ENCODE results near the gene SLC2A3.
"Not testable (repeated sequence)": the region's sequence is repeated elsewhere in the genome, so short reads cannot be mapped to it uniquely, and the experiment has no call there.

SLC2A3 gene

DNA sequence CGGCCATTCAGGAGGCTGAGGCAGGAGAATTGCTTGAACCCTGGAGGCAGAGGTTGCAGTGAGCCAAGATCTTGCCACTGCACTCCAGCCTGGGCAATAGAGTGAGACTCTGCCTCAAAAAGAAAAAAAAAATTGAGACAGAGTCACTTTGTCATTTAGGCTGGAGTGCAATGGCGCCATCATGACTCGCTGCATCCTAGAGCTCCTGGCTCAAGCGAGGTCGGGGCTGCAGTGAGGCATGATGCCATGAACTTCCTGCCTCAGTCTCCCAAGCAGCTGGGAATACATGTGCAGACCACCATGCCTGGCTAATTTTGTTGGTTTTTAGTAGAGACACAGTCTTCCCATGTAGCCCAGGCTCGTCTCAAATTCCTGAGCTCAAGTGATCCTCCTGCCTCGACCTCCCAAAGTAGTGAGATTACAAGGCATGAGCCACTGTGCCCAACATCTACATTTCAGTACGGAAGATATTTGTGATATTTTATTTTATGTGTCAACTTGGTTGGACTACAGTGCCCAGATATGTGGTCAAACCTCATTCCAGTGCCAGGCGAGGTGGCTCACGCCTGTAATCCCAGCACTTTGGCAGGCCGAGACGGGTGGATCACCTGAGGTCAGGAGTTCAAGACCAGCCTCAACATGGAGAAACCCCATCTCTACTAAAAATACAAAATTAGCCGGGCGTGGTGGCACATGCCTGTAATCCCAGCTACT, 14.4 kb upstream of the SLC2A3 start:
- DNase-seq (ENCODE audit: low read depth) = not testable (repeated sequence)

DNA sequence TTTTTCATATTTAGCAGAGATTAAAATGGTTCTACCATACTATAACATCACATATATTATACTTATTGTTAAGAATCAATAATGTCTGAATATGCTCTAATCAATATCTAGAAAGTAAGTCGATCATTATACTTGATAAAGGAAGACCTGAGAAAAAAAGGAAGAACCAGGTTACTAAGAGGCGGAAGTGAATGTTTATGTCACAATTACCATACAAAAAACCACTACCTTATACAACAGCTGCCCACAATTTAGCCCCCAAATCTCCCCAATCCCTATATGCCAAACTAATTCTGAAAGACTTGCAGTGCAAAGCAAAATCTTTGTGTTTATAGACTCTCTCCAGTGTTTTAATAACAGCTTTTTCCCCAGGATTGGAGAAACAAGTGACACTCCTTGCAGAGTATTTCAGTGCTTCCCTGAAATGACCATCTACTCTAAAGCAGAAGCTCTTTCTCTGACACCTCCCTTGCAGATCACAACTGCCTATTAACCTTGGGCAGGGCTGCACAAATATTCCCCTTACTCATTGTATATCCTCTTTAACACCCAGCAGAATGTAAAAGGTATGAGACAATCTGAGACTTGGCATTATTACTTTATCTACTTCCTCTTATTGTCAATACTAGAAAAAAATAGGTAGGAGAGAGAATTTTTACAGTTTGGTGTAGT, 12.7 kb upstream of the SLC2A3 start:
- DNase-seq (ENCODE audit: low read depth) = no peak

DNA sequence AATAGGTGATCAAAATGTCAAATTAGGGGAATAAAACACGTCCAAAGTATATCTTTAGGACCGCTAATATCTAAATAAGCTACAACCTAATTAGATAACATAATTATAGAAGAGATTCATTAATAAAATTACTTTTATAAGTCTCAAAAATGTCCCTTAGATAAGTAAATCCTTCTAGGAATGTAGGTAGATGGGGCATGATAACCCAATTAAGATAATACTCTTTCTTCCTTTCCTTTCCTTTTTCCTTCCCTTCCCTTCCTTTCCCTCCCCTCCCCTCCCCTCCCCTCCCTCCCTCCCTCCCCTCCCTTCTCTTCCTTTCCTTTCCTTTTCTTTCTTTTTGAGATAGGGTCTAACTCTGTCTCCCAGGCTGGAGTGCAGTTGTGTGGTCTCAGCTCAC, 11.0 kb upstream of the SLC2A3 start:
- no peak for DNase-seq (ENCODE audit: low read depth)

DNA sequence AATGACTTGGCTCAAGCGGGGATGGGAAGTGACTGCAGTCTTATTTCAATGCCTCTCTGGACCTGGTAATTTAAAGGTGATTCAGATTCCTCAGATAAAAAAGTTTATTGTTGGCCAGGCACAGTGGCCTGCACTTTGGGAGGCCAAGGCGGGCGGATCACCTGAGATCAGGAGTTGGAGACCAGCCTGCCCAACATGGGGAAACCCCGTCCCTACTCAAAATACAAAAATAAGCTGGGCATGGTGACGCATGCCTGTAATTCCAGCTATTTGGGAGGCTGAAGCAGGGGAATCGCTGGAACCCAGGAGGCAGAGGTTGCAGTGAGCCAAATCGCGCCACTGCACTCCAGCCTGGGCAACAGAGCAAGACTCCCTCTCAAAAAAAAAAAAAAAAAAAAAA, 8.8 kb upstream of the SLC2A3 start:
- DNase-seq (ENCODE audit: low read depth) = not testable (repeated sequence)

DNA sequence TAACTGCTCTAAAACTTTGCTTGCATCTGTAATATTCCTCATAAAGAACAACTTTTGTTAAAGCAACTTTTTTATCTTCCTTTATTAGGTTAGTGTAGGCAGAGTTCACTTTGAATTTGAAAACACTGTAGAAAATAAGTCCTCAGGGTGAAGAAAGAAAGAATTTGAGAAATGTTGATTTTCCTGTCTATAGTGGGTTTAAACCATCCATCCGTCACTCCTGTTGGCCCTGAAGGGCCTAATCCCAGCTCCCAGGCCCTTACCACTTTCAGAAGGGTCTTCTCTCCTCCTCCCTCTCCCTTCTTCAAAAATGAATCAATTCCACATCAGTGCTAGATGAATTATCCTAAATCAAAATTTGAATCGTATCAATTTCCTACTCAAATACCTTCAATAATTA, 4.9 kb upstream of the SLC2A3 start:
- DNase-seq (ENCODE audit: low read depth) = no peak

DNA sequence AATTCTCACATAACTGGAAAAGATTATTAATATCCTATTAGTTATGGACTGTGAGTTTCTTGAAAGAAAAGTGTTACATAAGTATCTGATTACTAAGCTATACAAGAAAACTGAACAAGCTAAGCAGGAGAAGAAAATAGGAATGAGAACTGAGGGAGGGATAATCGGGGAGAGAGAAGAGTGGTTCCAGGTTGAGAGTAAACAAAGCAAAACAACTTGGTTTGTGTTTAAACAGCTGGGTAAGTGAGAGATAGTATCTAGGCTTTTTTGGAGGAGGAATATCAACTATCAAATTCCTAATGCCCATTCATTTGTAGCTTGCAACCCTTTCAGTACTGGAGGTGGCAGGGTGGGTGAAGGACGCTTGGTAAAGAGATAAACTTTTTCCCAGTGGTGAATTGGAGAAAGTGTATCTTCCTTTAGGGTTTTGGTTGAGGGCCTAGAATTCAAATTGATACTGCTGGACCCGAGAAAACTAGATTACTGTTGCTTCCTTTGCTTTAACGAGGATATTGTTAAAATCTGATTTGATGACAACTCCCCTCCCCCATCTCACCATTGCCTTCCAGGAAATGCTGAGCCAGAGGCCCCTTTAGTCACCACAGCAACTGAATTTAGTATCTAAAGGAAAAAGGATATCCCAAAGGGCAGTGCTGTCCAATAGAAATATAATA, 2.0 kb upstream of the SLC2A3 start:
- no peak for DNase-seq (ENCODE audit: low read depth)

DNA sequence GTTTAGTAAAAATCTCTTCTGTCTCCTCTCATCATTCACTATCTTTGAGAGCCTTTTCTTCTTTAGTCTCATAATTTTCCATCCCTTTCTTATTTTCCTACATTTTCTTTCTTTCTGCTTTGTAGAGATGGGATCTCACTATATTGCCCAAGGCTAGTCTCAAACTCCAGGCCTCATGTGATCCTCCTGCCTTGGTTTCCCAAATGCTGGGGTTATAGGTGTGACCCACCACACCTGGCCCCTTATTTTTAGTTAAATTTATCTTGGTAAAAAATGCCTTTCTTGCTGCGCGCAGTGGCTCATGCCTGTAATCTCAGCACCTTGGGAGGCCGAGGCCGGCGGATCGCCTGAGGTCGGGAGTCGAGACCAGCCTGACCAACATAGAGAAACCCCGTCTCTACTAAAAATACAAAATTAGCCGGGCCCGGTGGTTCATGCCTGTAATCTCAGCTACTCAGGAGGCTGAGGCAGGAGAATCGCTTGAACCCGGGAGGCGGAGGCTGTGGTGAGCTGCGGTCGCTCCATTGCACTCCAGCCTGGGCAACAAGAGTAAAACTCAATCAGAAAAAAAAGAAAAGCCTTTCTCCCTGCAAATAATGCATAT, 996 bp downstream of the SLC2A3 start:
- DNase-seq (ENCODE audit: low read depth) = no peak

DNA sequence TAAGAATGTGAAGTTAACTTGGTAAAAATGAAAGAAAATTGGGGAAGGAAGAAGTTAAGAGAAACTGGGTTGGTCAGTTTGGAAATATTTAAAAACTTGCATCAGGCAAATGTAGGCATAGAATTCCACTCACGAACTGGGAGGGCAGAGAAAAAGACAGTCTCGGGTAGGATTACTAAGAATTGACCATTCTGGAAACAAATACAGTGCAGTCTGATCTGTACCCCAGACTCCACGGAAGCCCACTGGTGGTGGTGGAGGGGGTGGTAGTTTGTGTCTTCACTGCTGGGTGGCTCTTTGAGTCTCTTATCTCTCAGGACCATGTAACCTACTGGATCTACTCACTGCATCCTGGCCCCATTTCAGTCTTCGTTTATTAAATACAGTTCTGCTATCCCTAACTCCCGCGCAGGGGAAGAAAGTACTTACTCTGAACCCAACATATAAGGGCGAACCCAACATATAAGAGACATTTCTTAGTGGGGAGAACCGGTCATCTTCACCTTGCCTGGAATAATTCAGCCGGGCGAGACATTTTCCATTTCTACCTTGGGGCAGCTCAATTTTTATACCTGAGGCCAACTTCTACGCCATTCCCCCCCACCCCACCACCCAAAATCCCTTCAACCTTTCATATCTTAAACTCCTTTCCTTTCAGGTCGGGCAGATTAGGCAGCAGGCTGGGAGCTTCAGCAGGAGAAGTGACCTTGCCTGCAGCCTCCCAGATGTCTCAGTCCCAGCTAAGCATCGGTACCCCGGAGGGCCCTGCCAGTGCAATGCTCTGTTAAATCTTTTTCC, 1.7 kb downstream of the SLC2A3 start:
- DNase-seq (ENCODE audit: low read depth) = no peak

DNA sequence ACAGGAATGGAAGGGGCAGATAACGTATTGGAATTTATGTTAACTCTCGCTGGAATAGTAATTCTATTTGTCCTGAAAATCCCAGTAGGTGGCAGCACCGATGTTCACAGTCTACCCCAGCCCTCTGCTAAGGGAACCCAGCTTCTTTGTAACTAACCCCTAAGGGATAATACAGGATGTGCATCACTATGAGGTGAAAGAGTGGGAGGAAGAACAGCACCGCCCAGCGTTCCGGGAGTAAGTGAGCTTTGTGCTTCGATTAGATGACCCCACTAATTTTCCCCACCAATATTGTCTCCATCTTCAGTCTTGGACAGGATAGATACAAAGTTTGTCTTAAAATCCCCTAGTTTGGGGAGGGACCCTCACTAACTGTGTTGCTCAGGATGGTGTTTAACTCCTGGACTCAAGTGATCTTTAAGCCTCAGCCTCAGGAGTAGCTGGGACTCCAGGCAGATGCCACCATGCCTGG, 2.7 kb downstream of the SLC2A3 start:
- peak; percentile 81 for DNase-seq (ENCODE audit: low read depth)

DNA sequence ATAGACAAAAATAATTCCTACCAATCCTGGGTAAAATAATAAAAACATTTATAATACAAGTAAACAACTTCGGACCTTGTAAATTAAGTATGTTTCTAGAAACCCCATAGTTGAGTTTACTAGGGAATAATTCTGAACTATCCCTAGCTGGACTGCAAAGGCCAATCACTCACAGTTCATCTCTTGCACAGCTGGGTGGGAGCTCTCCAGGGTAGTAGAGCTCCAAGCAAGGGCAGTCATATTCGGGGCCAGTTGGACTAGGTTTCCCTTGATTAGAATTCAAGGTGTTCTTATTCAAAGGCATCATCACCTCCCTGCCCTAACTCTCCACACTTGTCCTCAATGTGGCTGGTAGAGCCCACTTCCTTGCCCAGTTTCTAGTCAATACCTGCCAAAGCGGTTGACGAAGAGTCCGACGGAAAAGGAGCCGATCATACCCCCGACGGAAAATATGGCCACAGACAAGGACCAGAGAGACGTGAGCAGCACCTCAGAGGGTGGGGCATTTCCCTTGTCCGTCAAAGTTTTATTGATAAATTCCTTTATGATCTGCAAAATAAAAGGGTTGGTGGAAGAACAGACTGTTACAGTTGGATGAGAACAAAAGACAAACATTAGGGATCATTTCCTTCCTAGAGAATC, 3.3 kb downstream of the SLC2A3 start:
- not testable (repeated sequence) for DNase-seq (ENCODE audit: low read depth)

DNA sequence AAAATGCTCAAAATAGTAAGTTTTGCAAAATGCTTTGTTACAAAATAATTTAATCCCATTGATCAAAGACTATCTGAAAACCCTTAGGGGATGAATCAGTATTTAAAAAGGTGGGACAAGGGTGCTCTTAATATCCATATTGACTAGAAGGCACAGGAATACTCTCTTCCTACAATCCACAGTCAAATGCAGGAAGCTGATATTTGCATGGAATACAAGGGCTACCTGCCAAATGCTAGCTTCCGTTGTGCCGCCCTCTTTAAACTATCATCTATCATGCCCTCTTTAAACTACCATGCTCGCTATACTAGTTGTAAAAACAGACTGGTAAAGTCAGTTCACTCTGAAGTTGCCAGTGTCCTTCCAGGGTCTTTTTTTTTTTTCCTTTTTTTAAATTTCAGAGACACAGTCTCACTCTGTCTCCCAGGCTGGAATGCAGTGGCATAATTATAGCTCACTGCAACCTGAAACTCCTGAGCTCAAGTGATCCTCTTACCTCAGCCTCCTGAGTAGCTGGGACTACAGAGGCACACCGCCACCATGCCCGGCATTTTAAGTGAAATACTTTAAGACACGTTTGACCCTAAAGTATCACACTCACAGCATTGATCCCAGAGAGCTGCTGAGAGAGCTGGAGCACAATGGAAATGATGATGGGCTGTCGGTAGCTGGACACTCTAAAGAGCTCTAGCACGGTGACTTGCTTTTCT, 6.7 kb downstream of the SLC2A3 start:
- no peak for DNase-seq (ENCODE audit: low read depth)

DNA sequence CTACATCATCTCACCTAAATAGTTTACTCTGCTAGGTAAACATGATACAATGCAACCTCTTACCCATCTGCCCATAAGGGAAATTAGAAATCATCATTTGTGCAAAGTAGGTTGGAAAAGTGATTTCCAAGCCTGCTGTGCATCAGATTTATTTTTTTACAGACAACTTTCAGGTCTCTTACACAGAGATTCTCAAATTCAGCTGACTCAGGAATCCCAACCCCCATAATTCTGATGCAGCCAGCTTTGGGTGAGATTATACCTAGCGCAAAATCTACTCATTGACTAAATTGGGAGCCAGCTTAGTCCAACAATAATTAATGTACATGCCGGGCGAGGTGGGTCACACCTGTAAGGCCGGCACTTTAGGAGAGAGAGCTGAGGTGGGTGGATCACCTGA, 8.5 kb downstream of the SLC2A3 start:
- no peak for DNase-seq (ENCODE audit: low read depth)

DNA sequence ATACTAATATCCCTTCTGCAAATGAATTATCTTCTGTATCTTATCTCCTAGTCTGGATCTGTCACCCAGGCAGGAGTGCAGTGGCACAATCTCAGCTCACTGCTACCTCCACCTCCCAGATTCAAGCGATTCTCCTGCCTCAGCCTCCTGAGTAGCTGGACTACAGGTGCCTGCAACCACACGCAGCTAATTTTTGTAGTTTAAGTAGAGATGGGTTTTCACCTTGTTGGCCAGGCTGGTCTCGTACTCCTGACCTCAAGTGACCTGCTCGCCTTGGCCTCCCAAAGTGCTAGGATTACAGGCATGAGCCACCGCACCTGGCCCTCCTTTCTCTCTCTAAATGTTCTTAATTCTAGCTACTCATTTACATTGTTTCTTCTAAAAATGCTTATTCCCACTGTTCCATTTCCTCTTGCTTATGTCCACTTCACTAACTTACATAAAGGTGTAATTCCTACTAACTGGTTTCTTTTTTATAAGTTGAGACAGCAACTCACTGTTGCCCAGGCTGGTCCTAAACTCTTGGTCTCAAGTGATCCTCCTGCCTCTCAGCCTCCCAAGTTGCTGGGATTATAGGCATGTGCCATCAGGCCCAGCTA, 9.8 kb downstream of the SLC2A3 start:
- DNase-seq (ENCODE audit: low read depth) = not testable (repeated sequence)

DNA sequence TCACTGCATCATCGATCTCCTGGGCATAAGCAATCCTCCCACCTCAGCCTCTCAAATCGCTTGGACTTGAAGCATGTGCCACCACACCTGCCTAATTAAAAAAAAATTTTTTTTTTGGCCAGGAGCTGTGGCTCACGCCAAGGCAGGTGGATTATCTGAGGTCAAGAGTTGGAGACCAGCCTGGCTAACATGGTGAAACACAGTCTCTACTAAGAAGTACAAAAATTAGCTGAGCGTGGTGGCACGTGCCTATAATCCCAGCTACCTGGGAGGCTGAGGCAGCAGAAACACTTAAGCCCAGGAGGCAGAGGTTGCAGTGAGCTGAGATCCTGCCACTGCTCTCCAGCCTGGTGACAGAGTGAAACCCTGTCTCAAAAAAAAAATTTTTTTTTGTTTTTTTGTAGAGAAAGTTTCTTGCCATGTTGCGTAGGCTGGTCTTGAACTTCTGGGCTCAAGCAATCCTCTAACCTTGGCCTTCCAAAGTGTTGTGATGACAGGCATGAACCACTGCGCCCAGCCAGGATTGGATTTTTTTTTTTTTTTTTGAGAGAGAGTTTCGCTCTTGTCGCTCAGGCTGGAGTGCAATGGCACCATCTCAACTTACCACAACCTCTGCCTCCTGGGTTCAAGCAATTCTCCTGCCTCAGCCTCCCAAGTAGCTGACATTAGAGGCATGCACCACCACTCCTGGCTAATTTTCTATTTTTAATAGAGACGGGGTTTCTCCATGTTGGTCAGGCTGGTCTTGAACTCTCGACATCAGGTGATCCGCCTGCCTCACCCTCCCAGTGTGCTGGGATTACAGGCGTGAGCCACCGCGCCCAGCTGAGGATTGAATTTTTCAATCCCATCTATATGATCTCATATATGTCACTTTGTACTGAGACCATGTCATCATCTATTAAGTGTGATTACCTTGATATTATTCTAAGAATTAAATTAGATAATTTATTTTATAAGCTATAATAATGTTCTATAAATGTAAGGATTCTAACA, 12.4 kb downstream of the SLC2A3 start:
- no peak for DNase-seq (ENCODE audit: low read depth)

DNA sequence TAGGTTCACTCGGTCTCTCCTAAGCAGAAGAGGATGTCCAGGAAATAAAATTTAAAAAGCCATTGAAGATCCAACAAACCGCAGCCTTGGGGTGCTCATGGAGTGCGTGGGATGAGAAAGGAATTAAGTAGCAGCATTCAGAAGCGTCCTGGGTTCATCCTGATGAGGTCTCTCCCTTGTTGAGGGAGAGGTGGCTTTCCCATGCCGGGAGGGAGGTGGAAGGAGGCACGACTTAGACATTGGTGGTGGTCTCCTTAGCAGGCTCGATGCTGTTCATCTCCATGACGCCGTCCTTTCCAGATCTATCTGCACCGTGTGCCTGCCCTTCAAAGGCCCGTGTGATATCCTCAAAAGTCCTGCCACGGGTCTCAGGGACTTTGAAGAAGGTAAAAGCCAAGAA, 14.8 kb downstream of the SLC2A3 start:
- not testable (repeated sequence) for DNase-seq (ENCODE audit: low read depth)

DNA sequence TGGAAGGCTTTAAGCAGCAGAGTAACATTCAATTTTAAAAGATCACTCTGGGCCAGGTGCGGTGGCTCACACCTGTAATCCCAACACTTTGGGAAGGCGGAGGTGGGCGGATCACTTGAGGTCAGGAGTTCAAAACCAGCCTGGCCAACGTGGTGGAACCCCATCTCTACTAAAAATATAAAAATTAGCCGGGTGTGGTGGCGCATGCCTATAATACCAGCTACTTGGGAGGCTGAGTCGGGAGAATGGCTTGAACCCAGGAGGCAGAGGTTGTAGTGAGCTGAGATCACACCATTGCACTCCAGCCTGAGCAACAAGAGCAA, 17.8 kb downstream of the SLC2A3 start:
- DNase-seq (ENCODE audit: low read depth) = not testable (repeated sequence)

DNA sequence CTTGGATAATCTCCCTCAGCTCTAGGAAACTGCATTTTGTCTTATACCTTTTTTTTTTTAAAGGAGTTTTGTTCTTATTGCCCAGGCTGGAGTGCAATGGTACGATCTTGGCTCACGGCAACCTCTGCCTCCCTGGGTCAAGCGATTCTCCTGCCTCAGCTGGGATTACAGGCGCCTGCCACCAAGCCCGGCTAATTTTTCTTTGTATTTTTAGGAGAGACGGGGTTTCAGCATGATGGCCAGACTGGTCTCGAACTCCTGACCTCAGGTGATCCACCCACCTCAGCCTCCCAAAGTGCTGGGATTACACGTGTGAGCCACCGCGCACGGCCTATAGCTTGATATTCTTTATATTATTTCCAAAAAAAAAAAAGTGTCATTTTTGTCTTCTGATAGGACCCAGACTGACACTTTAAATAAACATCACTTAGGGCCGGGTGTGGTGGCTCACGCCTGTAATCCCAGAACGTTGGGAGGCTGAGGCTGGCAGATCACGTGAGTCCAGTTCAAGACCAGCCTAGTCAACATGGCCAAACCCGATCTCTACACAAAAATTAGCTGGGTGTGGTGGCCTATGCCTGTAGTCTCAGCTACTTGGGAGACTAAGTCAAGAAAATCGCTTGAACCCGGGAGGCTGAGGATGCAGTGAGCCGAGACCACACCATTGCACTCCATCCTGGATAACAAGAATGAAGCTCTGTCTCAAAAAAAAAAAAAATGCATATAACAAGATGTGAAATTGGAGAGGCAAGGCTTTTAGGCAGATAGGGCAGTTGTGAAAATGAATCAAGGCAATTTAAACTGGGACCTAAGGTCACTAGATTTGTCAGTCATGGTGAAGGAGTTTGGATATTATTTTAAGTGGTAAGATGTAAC, 18.4 kb downstream of the SLC2A3 start:
- DNase-seq (ENCODE audit: low read depth) = no peak

DNA sequence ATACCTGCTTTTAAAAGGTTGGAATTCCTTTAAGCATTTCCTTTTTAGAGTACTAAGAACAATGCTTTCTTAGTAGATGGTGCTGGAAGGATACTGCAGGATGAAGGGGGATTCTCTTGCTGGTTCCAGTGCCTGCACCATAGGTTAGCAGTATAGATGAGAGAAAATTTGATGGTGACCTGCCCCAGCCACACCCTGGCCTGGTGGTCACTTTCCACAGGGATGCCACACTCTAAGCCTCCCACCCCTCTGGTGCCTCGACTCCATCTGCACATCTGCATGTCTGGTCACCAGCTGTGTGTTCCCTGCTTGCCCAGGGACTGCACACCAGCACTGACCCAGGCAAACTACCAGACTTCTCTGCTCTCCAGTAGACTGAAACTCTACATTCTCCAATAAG, 19.1 kb downstream of the SLC2A3 start:
- DNase-seq (ENCODE audit: low read depth) = no peak

Measured in stimulated activated CD4-positive, alpha-beta T cell treated with anti-CD3 and anti-CD28 coated beads, Interleukin-2, amount 100 ng/mL, for 4 hours (primary cell).